Measurements from ENCODE around the gene NPAS3.

Gene NPAS3

GRCh38 chr14:33720284-33720787 is 781.7 kb downstream of the NPAS3 start:
- no peak for TF ChIP-seq CTCF (IDR thresholded peaks at IDR 0.05; ENCODE audit: control insufficient read depth, insufficient read depth, low read depth, low read length, missing control alignments)
- DNase-seq (ENCODE audit: low read depth) = no peak
- no peak overlapping the region for H3K4me3 ChIP-seq (ENCODE audit: control insufficient read depth, low read depth, low read length)

GRCh38 chr14:33726685-33727084 is 788.0 kb downstream of the NPAS3 start:
- TF ChIP-seq CTCF (IDR thresholded peaks at IDR 0.05; ENCODE audit: control insufficient read depth, insufficient read depth, low read depth, low read length, missing control alignments) = no peak
- H3K4me3 ChIP-seq (ENCODE audit: control insufficient read depth, low read depth, low read length) = no peak overlapping the region
- no peak for DNase-seq (ENCODE audit: low read depth)

GRCh38 chr14:33727606-33728005 is 788.9 kb downstream of the NPAS3 start:
- no peak for DNase-seq (ENCODE audit: low read depth)
- TF ChIP-seq CTCF (IDR thresholded peaks at IDR 0.05; ENCODE audit: control insufficient read depth, insufficient read depth, low read depth, low read length, missing control alignments) = no peak
- no peak overlapping the region for H3K4me3 ChIP-seq (ENCODE audit: control insufficient read depth, low read depth, low read length)

- H3K4me3 ChIP-seq (ENCODE audit: control insufficient read depth, low read depth, low read length) = no peak overlapping the region
- no peak for TF ChIP-seq CTCF (IDR thresholded peaks at IDR 0.05; ENCODE audit: control insufficient read depth, insufficient read depth, low read depth, low read length, missing control alignments)
- no peak for DNase-seq (ENCODE audit: low read depth)
Observed at GRCh38 chr14:33728010-33728498, 789.4 kb downstream of the NPAS3 start.

- TF ChIP-seq CTCF (IDR thresholded peaks at IDR 0.05; ENCODE audit: control insufficient read depth, insufficient read depth, low read depth, low read length, missing control alignments) = no peak
- no peak overlapping the region for H3K4me3 ChIP-seq (ENCODE audit: control insufficient read depth, low read depth, low read length)
- no peak for DNase-seq (ENCODE audit: low read depth)
Observed at GRCh38 chr14:33730156-33730555, 791.5 kb downstream of the NPAS3 start.

GRCh38 chr14:33732175-33732574 is 793.5 kb downstream of the NPAS3 start:
- H3K4me3 ChIP-seq (ENCODE audit: control insufficient read depth, low read depth, low read length) = no peak overlapping the region
- TF ChIP-seq CTCF (IDR thresholded peaks at IDR 0.05; ENCODE audit: control insufficient read depth, insufficient read depth, low read depth, low read length, missing control alignments) = no peak
- no peak for DNase-seq (ENCODE audit: low read depth)

GRCh38 chr14:33733310-33733709 is 794.6 kb downstream of the NPAS3 start:
- no peak for TF ChIP-seq CTCF (IDR thresholded peaks at IDR 0.05; ENCODE audit: control insufficient read depth, insufficient read depth, low read depth, low read length, missing control alignments)
- no peak overlapping the region for H3K4me3 ChIP-seq (ENCODE audit: control insufficient read depth, low read depth, low read length)
- no peak for DNase-seq (ENCODE audit: low read depth)

Data from AG09309 (cell line).